AG04450 (cell line): ENCODE results near the gene DCUN1D4. TPM values are rescaled to one million over a fixed set of nuclear protein-coding genes. Genes with fewer than 3 reads are reported as not detected.

Experiments used
- CTCF ChIA-PET: fragments of 300-600, 350-600 bp; formaldehyde crosslinking; extraction: SDS; loops from one replicate; lab custom pipeline; 2022; ENCODE audit warnings: antibody characterized with exemption, inconsistent platforms; lab: Charles Lee
- POLR2A ChIA-PET: fragments of 350-600 bp; formaldehyde crosslinking; extraction: SDS; loops from one replicate; lab custom pipeline; 2021; ENCODE audit warnings: antibody characterized with exemption, inconsistent platforms; lab: Yijun Ruan, JAX
- DNase-seq: peaks from one replicate; pipeline ENCODE4 v3.0.0-alpha.2; 2011; ENCODE audit warnings: low read depth, low spot score
- H3K27ac ChIP-seq: one replicate; pipeline ENCODE4 v1.5.1; 2012; ENCODE audit warnings: low read depth, low read length, control low read depth
- H3K27me3 ChIP-seq: one replicate; pipeline ENCODE4 v1.6.0; 2012; ENCODE audit warnings: low read length; ENCODE audit not compliant: control insufficient read depth, insufficient read depth
- H3K4me3 ChIP-seq: 2 replicates; pipeline ENCODE4 v1.5.1; 2011; ENCODE audit warnings: mild to moderate bottlenecking, low read depth, low read length, control low read depth
- H3K9me3 ChIP-seq: 2 replicates; pipeline ENCODE4 v1.5.1; 2012; ENCODE audit warnings: low read length; ENCODE audit not compliant: control insufficient read depth, insufficient read depth
- CTCF ChIP-seq: IDR thresholded peaks from 2 replicates; pipeline ENCODE4 v1.5.1; 2011; ENCODE audit warnings: low read depth, low read length, control low read depth, inconsistent platforms
- polyA plus RNA-seq: library from polyadenylated mRNA; depleted of rRNA; stranded (reverse); fragments of >200 nt; gene quantifications from 2 replicates; pipeline ENCODE4 v1.2.3, GENCODE V29; 2011

Gene DCUN1D4
- polyA plus RNA-seq, 1 experiment: 67.2 TPM

- POLR2A ChIA-PET: no interaction called here
- no peaks in the 10 kb centered on the region for H3K27me3 ChIP-seq
- no peak for TF ChIP-seq CTCF
- H3K4me3 ChIP-seq: peak overlapping the region; percentile 82
- H3K27ac ChIP-seq: peak overlapping the region; percentile 65
- no peaks in the 10 kb centered on the region for H3K9me3 ChIP-seq
- CTCF ChIA-PET: no interaction called here
- DNase-seq: no peak
Measured at GRCh38 chr4:51845055-51845426, 2.1 kb downstream of the DCUN1D4 start.

GRCh38 chr4:51845711-51846110 lies 2.8 kb downstream of the DCUN1D4 start:
- Histone ChIP-seq H3K27ac (no peak overlapping the region), H3K9me3 (no peaks in the 10 kb centered on the region), H3K27me3 (no peaks in the 10 kb centered on the region), H3K4me3 (no peak overlapping the region)
- TF ChIP-seq CTCF: no peak
- no peak for DNase-seq
- ChIA-PET CTCF (interaction anchor here (1.0 to 1.6 kb wide), 3 partner anchors 14 to 180 kb away, joined by 3 to 7 read pairs (median 4); no protein-coding TSS in a partner anchor), POLR2A (no interaction called here)

GRCh38 chr4:51849430-51849829 lies 6.5 kb downstream of the DCUN1D4 start:
- TF ChIP-seq CTCF: no peak
- DNase-seq: no peak
- no peaks in the 10 kb centered on the region for H3K27me3 ChIP-seq
- no peak overlapping the region for H3K4me3 ChIP-seq
- POLR2A ChIA-PET: no interaction called here
- no peaks in the 10 kb centered on the region for H3K9me3 ChIP-seq
- no peak overlapping the region for H3K27ac ChIP-seq
- CTCF ChIA-PET: no interaction called here

- Histone ChIP-seq H3K9me3 (no peaks in the 10 kb centered on the region), H3K27me3 (no peaks in the 10 kb centered on the region), H3K4me3 (no peak overlapping the region), H3K27ac (no peak overlapping the region)
- DNase-seq: no peak
- ChIA-PET CTCF (no interaction called here), POLR2A (no interaction called here)
- TF ChIP-seq CTCF: no peak
Measured at GRCh38 chr4:51850294-51850693, 7.3 kb downstream of the DCUN1D4 start.

- no peak for DNase-seq
- H3K27me3 ChIP-seq: no peaks in the 10 kb centered on the region
- CTCF ChIA-PET: no interaction called here
- TF ChIP-seq CTCF: no peak
- H3K4me3 ChIP-seq: no peak overlapping the region
- H3K9me3 ChIP-seq: no peaks in the 10 kb centered on the region
- POLR2A ChIA-PET: interaction anchor here (0.7 kb wide), 1 partner anchor 41 kb away, joined by 6 read pairs; no protein-coding TSS in a partner anchor
- H3K27ac ChIP-seq: no peak overlapping the region
Measured at GRCh38 chr4:51851090-51851936, 8.4 kb downstream of the DCUN1D4 start.
